ENCODE data around the gene KLHDC10. TPM values are rescaled to one million over a fixed set of nuclear protein-coding genes. Genes with fewer than 3 reads are reported as not detected.

KLHDC10 gene
- total and polyA plus RNA-seq, 2 of the 13 experiments (the other 11 are each of a cell fraction or from before 2014, with no cell fraction given): 11.9 to 21.6 TPM

DNA sequence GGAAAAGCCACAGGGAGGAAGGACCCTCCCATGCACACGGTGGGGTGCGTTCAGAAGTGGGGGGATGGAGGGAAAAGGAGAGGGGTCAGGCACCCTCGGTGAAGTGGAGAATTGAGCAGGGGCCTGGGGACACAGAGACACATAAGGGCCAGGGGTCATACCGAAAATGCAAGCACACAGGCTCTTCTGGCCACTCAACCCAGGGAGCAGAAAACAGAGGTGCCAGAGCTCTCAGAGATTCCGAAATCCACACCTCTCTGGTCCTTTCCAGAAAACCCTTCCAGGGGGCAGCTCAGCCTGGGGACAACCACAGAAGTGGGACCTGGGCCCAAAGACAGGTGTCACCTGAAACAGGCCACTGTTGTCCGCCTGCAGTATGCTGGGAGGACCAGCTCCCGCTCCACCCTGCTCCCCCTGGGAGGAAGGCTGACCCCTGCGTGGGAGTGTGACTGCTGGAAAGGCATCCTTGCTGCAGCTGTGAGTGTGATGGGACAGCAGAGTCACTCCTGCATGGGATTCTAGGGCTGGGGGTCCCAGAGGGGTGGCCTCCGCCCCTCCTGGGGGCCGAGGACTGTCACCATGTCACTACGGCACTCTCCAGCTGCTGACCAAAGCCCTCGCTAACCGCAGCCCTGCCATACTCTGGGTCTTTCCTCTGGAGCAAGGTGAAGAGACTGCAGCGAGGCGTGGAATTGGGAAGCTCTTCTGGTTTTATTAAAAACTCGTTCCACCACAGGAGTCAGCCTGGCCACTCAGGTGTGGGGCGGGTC, 71.7 kb downstream of the KLHDC10 start:
- Histone ChIP-seq H3K9me3 (ENCODE audit: low read length) (no peaks in the 10 kb centered on the region), H3K4me1 (ENCODE audit: insufficient read depth, low read length) (peaks cover 38% of the 10 kb centered on the region), H3K9ac (ENCODE audit: insufficient read depth, low read depth, low read length) (no peak overlapping the region), H4K20me1 (ENCODE audit: insufficient read depth, low read length) (no peaks in the 10 kb centered on the region), H3K27me3 (ENCODE audit: control insufficient read depth in 1 of 2, insufficient read depth in 2 of 2, low read length in 2 of 2) (no peaks in the 10 kb centered on the region), H2AFZ (ENCODE audit: low read length) (no peak overlapping the region), H3K4me3 (replicated peaks in 1 of 3; ENCODE audit: insufficient read depth in 1 of 3, low read depth in 2 of 3, low read length in 3 of 3) (no peak overlapping the region), H3K79me2 (ENCODE audit: insufficient read depth, low read length) (no peaks in the 10 kb centered on the region), H3K4me2 (ENCODE audit: low read depth, low read length) (no peak overlapping the region), H3K36me3 (replicated peaks in 1 of 2; ENCODE audit: control insufficient read depth in 1 of 2, insufficient read depth in 2 of 2, low read length in 2 of 2) (peaks cover 0 to 3% of the 10 kb centered on the region in 2 experiments; a peak in 1 of 5 replicates), H3K27ac (ENCODE audit: extremely low read length, insufficient read depth, low read length) (no peak overlapping the region)
- TF ChIP-seq NR2F6 (IDR thresholded peaks at IDR 0.05) (no peak), NR2F6 (CRISPR knock-in tag; IDR thresholded peaks at IDR 0.05) (no peak), ZNF496 (CRISPR knock-in tag; IDR thresholded peaks at IDR 0.05; ENCODE audit: insufficient replicate concordance) (no peak), ZNF562 (CRISPR knock-in tag; IDR thresholded peaks at IDR 0.05; ENCODE audit: borderline replicate concordance) (no peak), ZSCAN21 (CRISPR knock-in tag; IDR thresholded peaks at IDR 0.05; ENCODE audit: borderline replicate concordance) (no peak)
- TF ChIP-seq, protein P1, sequence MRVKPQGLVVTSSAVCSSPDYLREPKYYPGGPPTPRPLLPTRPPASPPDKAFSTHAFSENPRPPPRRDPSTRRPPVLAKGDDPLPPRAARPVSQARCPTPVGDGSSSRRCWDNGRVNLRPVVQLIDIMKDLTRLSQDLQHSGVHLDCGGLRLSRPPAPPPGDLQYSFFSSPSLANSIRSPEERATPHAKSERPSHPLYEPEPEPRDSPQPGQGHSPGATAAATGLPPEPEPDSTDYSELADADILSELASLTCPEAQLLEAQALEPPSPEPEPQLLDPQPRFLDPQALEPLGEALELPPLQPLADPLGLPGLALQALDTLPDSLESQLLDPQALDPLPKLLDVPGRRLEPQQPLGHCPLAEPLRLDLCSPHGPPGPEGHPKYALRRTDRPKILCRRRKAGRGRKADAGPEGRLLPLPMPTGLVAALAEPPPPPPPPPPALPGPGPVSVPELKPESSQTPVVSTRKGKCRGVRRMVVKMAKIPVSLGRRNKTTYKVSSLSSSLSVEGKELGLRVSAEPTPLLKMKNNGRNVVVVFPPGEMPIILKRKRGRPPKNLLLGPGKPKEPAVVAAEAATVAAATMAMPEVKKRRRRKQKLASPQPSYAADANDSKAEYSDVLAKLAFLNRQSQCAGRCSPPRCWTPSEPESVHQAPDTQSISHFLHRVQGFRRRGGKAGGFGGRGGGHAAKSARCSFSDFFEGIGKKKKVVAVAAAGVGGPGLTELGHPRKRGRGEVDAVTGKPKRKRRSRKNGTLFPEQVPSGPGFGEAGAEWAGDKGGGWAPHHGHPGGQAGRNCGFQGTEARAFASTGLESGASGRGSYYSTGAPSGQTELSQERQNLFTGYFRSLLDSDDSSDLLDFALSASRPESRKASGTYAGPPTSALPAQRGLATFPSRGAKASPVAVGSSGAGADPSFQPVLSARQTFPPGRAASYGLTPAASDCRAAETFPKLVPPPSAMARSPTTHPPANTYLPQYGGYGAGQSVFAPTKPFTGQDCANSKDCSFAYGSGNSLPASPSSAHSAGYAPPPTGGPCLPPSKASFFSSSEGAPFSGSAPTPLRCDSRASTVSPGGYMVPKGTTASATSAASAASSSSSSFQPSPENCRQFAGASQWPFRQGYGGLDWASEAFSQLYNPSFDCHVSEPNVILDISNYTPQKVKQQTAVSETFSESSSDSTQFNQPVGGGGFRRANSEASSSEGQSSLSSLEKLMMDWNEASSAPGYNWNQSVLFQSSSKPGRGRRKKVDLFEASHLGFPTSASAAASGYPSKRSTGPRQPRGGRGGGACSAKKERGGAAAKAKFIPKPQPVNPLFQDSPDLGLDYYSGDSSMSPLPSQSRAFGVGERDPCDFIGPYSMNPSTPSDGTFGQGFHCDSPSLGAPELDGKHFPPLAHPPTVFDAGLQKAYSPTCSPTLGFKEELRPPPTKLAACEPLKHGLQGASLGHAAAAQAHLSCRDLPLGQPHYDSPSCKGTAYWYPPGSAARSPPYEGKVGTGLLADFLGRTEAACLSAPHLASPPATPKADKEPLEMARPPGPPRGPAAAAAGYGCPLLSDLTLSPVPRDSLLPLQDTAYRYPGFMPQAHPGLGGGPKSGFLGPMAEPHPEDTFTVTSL (CRISPR knock-in tag; IDR thresholded peaks at IDR 0.05; ENCODE audit: borderline replicate concordance): no peak
- TF ChIP-seq, protein P2, sequence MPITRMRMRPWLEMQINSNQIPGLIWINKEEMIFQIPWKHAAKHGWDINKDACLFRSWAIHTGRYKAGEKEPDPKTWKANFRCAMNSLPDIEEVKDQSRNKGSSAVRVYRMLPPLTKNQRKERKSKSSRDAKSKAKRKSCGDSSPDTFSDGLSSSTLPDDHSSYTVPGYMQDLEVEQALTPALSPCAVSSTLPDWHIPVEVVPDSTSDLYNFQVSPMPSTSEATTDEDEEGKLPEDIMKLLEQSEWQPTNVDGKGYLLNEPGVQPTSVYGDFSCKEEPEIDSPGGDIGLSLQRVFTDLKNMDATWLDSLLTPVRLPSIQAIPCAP (CRISPR knock-in tag; IDR thresholded peaks at IDR 0.05; ENCODE audit: low read depth): no peak
- ATAC-seq (no peak), DNase-seq (ENCODE audit: low spot score) (no peak), FAIRE-seq (no peak)
- WGBS (ENCODE audit: low lambda C conversion rate): 92% methylated on average over 11 of the region's 17 CpGs
- intact Hi-C loops (cut with micrococcal nuclease; ENCODE audit: unreplicated experiment) (no loop called here), in situ Hi-C loops (cut with HindIII; ENCODE audit: extremely low pct_ligation_motif_present, low pct_unique_long_range_greater_than_20kb) (no loop called here)
- POLR2A ChIA-PET: no interaction called here
- CTCF ChIA-PET (ENCODE audit: low intra/inter-chr PET ratio, low total read pairs): no interaction called here
- BruUV-seq (replicated peaks): no TSS peak
